Ascending aorta (tissue), 2 donors: ENCODE data around the gene PRMT7. TPM values are rescaled to one million over a fixed set of nuclear protein-coding genes. Genes with fewer than 3 reads are reported as not detected.

Experiments
- DNase-seq, 2 donors: peaks; one replicate each; pipeline ENCODE4 v3.0.0-alpha.2; 2019; ENCODE audit warnings: low spot score in 2 of 2
- H3K27ac ChIP-seq, 2 donors: fragments of 200-600 bp; sonication (generic); one replicate each; pipeline ENCODE4 v1.5.1; 2016 to 2017; ENCODE audit warnings: mild to moderate bottlenecking in 1 of 2
- H3K27me3 ChIP-seq: fragments of 200-600 bp; sonication (generic); one replicate; pipeline ENCODE4 v1.5.1; 2017
- H3K36me3 ChIP-seq, 2 donors: fragments of 200-600 bp; sonication (generic); one replicate each; pipeline ENCODE4 v1.5.1; 2016
- H3K4me1 ChIP-seq, 2 donors: fragments of 200-600 bp; sonication (generic); one replicate each; pipeline ENCODE4 v1.5.1; 2016 to 2017; ENCODE audit warnings: mild to moderate bottlenecking in 1 of 2
- H3K4me3 ChIP-seq, 2 donors: fragments of 200-600 bp; sonication (generic); one replicate each; pipeline ENCODE4 v1.5.1; 2016 to 2017; ENCODE audit warnings: mild to moderate bottlenecking in 1 of 2
- H3K9me3 ChIP-seq, 2 donors: fragments of 200-600 bp; sonication (generic); one replicate each; pipeline ENCODE4 v1.5.1; 2016
- intact Hi-C: fragments of 100-400 bp; cut with DNase I; formaldehyde crosslinking; loops from one replicate; pipeline ENCODE4 v1.15.1; 2023
- total RNA-seq: library from RNA; depleted of rRNA; stranded (reverse); fragments of >200 nt; gene quantifications from one replicate; pipeline ENCODE4 v1.1.0, GENCODE V29; 2016
- TF ChIP-seq, protein P1 (sequence below), 3 experiments: fragments of 200-600 bp in 2 of 3; fragments of 450-650 bp in 1 of 3; sonication (generic) in 2 of 3; IDR thresholded peaks; one replicate each; pipeline ENCODE4 v1.5.1; 2016 to 2019; ENCODE audit warnings: antibody characterized with exemption in 3 of 3, mild to moderate bottlenecking in 1 of 3, moderate library complexity in 1 of 3

Gene PRMT7
- total RNA-seq, 1 donor from 2014 or later: 25.1 TPM

DNA sequence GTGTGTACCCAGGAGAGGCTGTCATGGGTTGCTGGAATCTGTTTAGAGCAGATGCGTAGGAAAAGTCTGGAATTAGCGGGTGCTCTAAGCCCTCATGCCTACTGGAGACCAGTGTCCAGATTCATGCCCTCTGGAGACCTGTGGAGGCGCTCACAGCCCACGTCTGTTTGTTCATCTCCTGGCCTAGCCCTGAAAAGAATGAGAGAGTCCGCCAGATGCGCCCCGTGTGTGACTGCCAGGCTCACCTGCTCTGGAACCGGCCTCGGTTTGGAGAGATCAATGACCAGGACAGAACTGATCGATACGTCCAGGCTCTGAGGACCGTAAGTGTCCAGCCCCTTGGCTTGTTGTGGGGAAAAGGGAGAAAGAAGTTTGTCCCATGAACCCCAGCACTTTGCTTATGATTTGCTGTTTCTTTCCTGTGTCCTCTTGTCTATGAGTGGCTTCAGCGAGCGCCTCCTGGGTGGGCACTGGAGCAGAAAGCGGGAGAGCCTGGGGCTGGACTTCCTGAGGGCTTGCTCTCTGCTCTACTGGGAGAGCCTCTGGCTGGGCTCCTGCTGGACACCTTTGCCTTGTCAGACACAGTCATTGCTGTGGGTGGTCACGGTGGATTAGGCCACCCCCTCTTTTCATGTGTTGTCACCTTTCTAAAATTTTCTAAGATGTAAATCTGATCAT, 35.3 kb downstream of the PRMT7 start:
- TF ChIP-seq, protein P1, sequence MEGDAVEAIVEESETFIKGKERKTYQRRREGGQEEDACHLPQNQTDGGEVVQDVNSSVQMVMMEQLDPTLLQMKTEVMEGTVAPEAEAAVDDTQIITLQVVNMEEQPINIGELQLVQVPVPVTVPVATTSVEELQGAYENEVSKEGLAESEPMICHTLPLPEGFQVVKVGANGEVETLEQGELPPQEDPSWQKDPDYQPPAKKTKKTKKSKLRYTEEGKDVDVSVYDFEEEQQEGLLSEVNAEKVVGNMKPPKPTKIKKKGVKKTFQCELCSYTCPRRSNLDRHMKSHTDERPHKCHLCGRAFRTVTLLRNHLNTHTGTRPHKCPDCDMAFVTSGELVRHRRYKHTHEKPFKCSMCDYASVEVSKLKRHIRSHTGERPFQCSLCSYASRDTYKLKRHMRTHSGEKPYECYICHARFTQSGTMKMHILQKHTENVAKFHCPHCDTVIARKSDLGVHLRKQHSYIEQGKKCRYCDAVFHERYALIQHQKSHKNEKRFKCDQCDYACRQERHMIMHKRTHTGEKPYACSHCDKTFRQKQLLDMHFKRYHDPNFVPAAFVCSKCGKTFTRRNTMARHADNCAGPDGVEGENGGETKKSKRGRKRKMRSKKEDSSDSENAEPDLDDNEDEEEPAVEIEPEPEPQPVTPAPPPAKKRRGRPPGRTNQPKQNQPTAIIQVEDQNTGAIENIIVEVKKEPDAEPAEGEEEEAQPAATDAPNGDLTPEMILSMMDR (IDR thresholded peaks at IDR 0.05): no peak
- Histone ChIP-seq H3K4me1 (no peaks in the 10 kb centered on the region), H3K27ac (no peak overlapping the region), H3K27me3 (no peaks in the 10 kb centered on the region), H3K9me3 (no peaks in the 10 kb centered on the region), H3K4me3 (no peak overlapping the region), H3K36me3 (peaks cover 57 to 76% of the 10 kb centered on the region in 2 donors)
- DNase-seq: no peak
- intact Hi-C loops: no loop called here

DNA sequence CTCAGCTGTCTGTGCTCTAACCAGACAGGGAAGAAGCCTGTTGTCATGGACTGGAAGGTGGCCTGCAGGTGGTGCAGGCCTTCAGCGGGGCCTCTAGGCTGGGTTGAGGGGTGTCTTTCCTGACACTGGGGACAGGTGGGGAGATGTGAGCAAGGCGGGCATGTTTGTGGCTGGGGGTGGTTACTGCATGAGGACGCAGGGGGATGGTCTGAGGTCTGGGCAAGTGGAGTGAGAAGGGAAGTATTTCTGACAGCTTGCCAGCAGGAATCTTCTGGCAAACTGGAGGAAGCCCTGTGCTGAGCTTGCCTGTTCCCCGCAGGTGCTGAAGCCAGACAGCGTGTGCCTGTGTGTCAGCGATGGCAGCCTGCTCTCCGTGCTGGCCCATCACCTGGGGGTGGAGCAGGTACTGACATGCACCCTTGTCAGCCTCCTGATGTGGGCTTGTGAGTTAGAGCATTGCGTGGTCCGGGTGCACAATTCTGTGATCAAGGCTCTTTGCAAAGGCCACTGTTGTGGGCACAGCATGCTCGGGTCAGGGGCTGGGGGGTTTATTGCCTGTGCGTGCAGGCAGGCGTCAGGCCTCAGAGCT, 36.2 kb downstream of the PRMT7 start:
- H3K36me3 ChIP-seq: peaks cover 58 to 76% of the 10 kb centered on the region in 2 donors
- no peaks in the 10 kb centered on the region for H3K4me1 ChIP-seq
- no peaks in the 10 kb centered on the region for H3K27me3 ChIP-seq
- intact Hi-C loops: no loop called here
- DNase-seq: no peak
- H3K9me3 ChIP-seq: no peaks in the 10 kb centered on the region
- no peak overlapping the region for H3K4me3 ChIP-seq
- H3K27ac ChIP-seq: no peak overlapping the region
- TF ChIP-seq, protein P1 (IDR thresholded peaks at IDR 0.05): no peak

DNA sequence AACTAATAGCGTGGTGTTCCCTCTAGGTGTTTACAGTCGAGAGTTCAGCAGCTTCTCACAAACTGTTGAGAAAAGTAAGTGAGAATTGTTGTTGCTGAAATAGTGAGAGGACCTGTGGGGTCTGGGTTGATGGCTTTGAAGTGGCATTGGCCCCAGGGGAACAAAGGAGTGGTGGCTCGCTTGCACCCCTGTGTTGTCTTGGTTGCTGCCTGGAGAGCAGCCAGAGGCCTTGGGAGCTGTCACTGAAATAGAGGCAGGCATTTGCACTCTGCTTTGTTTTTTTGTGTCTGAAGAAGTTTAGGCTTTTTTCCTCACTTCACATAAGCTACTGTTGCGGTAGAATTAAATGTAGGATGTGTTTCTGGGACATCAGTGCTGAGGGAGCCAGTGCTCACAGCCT, 36.8 kb downstream of the PRMT7 start:
- Histone ChIP-seq H3K4me1 (no peaks in the 10 kb centered on the region), H3K27ac (no peak overlapping the region), H3K9me3 (no peaks in the 10 kb centered on the region), H3K27me3 (no peaks in the 10 kb centered on the region), H3K4me3 (no peak overlapping the region), H3K36me3 (peaks cover 58 to 76% of the 10 kb centered on the region in 2 donors)
- DNase-seq: no peak
- intact Hi-C loops: no loop called here
- TF ChIP-seq, protein P1 (IDR thresholded peaks at IDR 0.05): no peak

DNA sequence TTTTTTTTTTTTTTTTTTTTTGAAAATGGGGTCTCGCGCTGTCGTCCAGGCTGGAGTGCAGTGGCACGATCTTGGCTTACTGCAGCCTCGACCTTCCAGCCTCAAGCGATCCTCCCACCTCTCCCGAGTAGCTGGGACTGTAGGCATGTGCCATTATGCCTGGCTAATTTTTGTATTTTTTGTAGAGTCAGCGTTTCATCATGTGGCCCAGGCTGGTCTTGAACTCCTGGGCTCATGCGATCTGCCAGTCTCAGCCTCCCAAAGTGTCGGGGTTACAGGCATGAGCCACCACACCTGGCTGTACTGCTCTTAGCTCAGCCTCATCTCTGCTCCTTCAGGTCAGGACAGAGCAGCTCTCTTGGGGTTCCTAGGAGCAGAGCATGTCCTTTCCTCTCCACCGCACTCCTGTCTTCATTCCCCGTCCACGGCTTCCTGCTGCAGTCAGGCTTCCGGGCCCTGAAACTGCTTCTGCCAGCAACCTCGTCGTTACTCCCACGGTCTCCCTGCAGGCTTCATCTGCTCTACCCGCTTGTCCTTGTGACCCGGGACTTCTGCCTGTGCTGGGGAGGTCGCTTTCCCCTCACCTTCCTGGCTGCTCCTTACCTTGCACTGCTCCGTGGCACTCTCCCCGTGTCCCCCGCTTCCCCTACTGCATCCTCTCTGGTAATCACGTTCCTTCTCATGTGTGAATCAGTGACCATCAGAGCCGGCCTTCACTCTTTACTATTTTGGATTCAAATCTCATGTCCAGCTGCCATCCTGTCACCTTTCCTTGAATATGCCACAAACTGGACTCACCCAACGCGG, 38.0 kb downstream of the PRMT7 start:
- H3K9me3 ChIP-seq: no peaks in the 10 kb centered on the region
- no peak overlapping the region for H3K27ac ChIP-seq
- H3K27me3 ChIP-seq: no peaks in the 10 kb centered on the region
- peaks cover 60 to 77% of the 10 kb centered on the region in 2 donors for H3K36me3 ChIP-seq
- no peak overlapping the region for H3K4me3 ChIP-seq
- TF ChIP-seq, protein P1 (IDR thresholded peaks at IDR 0.05): no peak
- intact Hi-C loops: no loop called here
- DNase-seq: no peak
- no peaks in the 10 kb centered on the region for H3K4me1 ChIP-seq

DNA sequence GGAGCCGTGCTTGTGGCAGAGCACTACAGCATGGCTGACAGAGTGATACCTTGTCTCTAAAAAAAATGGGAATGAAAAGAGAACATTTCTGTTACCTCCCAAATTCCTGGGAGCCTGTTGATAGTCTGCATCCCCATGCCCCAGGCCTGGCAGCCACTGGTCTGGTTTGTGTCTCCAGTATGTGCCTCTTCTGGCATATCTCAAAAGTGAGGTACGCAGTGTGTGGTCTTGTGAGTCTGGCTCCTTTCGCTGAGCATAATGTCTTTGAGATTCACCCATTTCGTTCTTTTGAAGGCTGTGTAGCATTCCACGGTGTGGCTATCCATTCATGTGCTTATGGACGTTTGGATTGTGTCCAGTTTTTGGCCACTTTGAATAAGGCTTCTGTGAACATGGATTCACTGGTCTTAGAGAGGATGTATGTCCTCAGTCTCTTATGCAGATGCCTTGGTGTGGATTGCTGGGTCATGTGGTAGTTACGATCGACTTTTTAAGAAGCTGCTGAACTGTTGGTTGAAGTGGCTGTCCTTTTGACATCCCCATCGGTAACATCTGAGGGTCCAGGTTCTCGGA, 39.1 kb downstream of the PRMT7 start:
- TF ChIP-seq, protein P1 (IDR thresholded peaks at IDR 0.05): no peak
- H3K27me3 ChIP-seq: no peaks in the 10 kb centered on the region
- DNase-seq: no peak
- no peaks in the 10 kb centered on the region for H3K4me1 ChIP-seq
- H3K4me3 ChIP-seq: no peak overlapping the region
- no peak overlapping the region for H3K27ac ChIP-seq
- no peaks in the 10 kb centered on the region for H3K9me3 ChIP-seq
- H3K36me3 ChIP-seq: peaks cover 69 to 87% of the 10 kb centered on the region in 2 donors
- intact Hi-C loops: no loop called here
